IMR-90 (cell line): ENCODE data around the gene TF. TPM values are rescaled to one million over a fixed set of nuclear protein-coding genes. Genes with fewer than 3 reads are reported as not detected.

ENCODE experiments used
- ATAC-seq: fragments of 200-7000 bp; cut with Tn5 transposase; 2 replicates; pipeline ENCODE4 v1.9.1; 2020; ENCODE audit warnings: low read depth, mild to moderate bottlenecking, moderate library complexity
- BruUV-seq: library from RNA; stranded (reverse); fragments of 400-500 nt; replicated peaks from 2 replicates; lab custom pipeline; 2021; lab: Mats Ljungman, UMichigan
- CTCF ChIA-PET: fragments of 300-600 bp; formaldehyde crosslinking; extraction: SDS; loops from one replicate; lab custom pipeline; 2021; ENCODE audit warnings: antibody characterized with exemption; lab: Yijun Ruan, JAX
- POLR2A ChIA-PET: fragments of 300-600 bp; sonication (Branson Sonifier 250); formaldehyde crosslinking; loops from one replicate; lab custom pipeline; 2022; ENCODE audit warnings: antibody characterized with exemption; ENCODE audit not compliant: unreplicated experiment; lab: Charles Lee
- DNase-seq: peaks from one replicate; pipeline ENCODE4 v3.0.0; 2013
- H2AFZ ChIP-seq: replicated peaks from 2 replicates; pipeline ENCODE3; 2013; ENCODE audit warnings: low read length, mild to moderate bottlenecking; ENCODE audit not compliant: poor library complexity
- H2AK5ac ChIP-seq: 2 replicates; pipeline ENCODE4 v1.6.1; 2013; ENCODE audit warnings: low read depth, low read length, inconsistent platforms
- H2AK9ac ChIP-seq: replicated peaks from 2 replicates; pipeline ENCODE3; 2013; ENCODE audit warnings: mild to moderate bottlenecking, low read depth, low read length, moderate library complexity; ENCODE audit not compliant: poor library complexity
- H2BK120ac ChIP-seq: 2 replicates; pipeline ENCODE4 v1.6.1; 2013; ENCODE audit warnings: low read depth, low read length, inconsistent platforms
- H2BK15ac ChIP-seq: 3 replicates; pipeline ENCODE4 v1.6.1; 2013; ENCODE audit warnings: low read depth, low read length, inconsistent platforms
- H2BK20ac ChIP-seq: 2 replicates; pipeline ENCODE4 v1.6.1; 2013; ENCODE audit warnings: low read depth, mild to moderate bottlenecking, inconsistent platforms, low read length, moderate library complexity
- H2BK5ac ChIP-seq: 2 replicates; pipeline ENCODE4 v1.6.1; 2013; ENCODE audit warnings: mild to moderate bottlenecking, low read depth, low read length, inconsistent platforms; ENCODE audit not compliant: poor library complexity, severe bottlenecking
- H3K14ac ChIP-seq: replicated peaks from 2 replicates; pipeline ENCODE4 v1.6.1; 2013; ENCODE audit warnings: low read depth, low read length, inconsistent platforms
- H3K18ac ChIP-seq: 2 replicates; pipeline ENCODE4 v1.6.1; 2013; ENCODE audit warnings: low read depth, low read length, control low read depth
- H3K23ac ChIP-seq: 2 replicates; pipeline ENCODE4 v1.6.1; 2013; ENCODE audit warnings: low read depth, low read length, inconsistent platforms
- H3K27ac ChIP-seq: 2 replicates; pipeline ENCODE4 v1.5.1; 2013; ENCODE audit warnings: mild to moderate bottlenecking, control low read depth, low read length; ENCODE audit not compliant: insufficient read depth
- H3K27me3 ChIP-seq: 2 replicates; pipeline ENCODE4 v1.6.1; 2013; ENCODE audit warnings: low read length; ENCODE audit not compliant: control insufficient read depth, insufficient read depth
- H3K36me3 ChIP-seq: 2 replicates; pipeline ENCODE4 v1.6.1; 2013; ENCODE audit warnings: low read length, mixed read lengths; ENCODE audit not compliant: control insufficient read depth, insufficient read depth
- H3K4ac ChIP-seq: 2 replicates; pipeline ENCODE4 v1.6.1; 2013; ENCODE audit warnings: low read depth, low read length, inconsistent platforms
- H3K4me1 ChIP-seq: 2 replicates; pipeline ENCODE4 v1.6.1; 2013; ENCODE audit warnings: low read length, mixed read lengths; ENCODE audit not compliant: control insufficient read depth, insufficient read depth
- H3K4me2 ChIP-seq: 2 replicates; pipeline ENCODE4 v1.6.1; 2013; ENCODE audit warnings: low read depth, mild to moderate bottlenecking, control low read depth, low read length, moderate library complexity
- H3K4me3 ChIP-seq: 2 replicates; pipeline ENCODE4 v1.5.1; 2013; ENCODE audit warnings: low read depth, mild to moderate bottlenecking, control low read depth, low read length, moderate library complexity; ENCODE audit not compliant: insufficient read depth
- H3K56ac ChIP-seq: 2 replicates; pipeline ENCODE4 v1.6.1; 2013; ENCODE audit warnings: low read length, inconsistent platforms; ENCODE audit not compliant: insufficient read depth; ENCODE audit errors: extremely low read depth
- H3K79me1 ChIP-seq, 2 experiments: 2 replicates each; pipeline ENCODE4 v1.6.1; 2013; ENCODE audit warnings: low read length in 2 of 2, inconsistent platforms in 1 of 2, low read depth in 1 of 2
- H3K9ac ChIP-seq: 2 replicates; pipeline ENCODE4 v1.6.1; 2013; ENCODE audit warnings: low read depth, low read length, control low read depth
- H3K9me1 ChIP-seq: 2 replicates; pipeline ENCODE4 v1.6.1; 2013; ENCODE audit warnings: low read length, inconsistent platforms; ENCODE audit not compliant: insufficient read depth
- H3K9me3 ChIP-seq: 2 replicates; pipeline ENCODE4 v1.6.1; 2013; ENCODE audit warnings: low read length; ENCODE audit not compliant: control insufficient read depth, insufficient read depth
- H4K20me1 ChIP-seq: 2 replicates; pipeline ENCODE4 v1.6.1; 2013; ENCODE audit warnings: low read length, inconsistent platforms; ENCODE audit not compliant: insufficient read depth
- H4K5ac ChIP-seq: 2 replicates; pipeline ENCODE4 v1.6.1; 2013; ENCODE audit warnings: mild to moderate bottlenecking, low read depth, low read length, control low read depth
- H4K8ac ChIP-seq, 2 experiments: 2 replicates each; pipeline ENCODE4 v1.6.1; 2013; ENCODE audit warnings: low read depth in 2 of 2, low read length in 2 of 2, control low read depth in 1 of 2, inconsistent platforms in 1 of 2
- H4K91ac ChIP-seq: 2 replicates; pipeline ENCODE4 v1.6.1; 2013; ENCODE audit warnings: low read depth, low read length, inconsistent platforms; ENCODE audit not compliant: insufficient read depth
- BHLHE40 ChIP-seq: fragments of 150-350 bp; IDR thresholded peaks from 2 replicates; pipeline ENCODE4 v1.6.1; 2016; ENCODE audit warnings: mild to moderate bottlenecking, low read depth, low read length
- CEBPB ChIP-seq: IDR thresholded peaks from 2 replicates; pipeline ENCODE4 v1.6.1; 2012; ENCODE audit warnings: low read depth, low read length, improper control_type of control experiment
- CHD1 ChIP-seq: IDR thresholded peaks from 2 replicates; pipeline ENCODE4 v1.6.1; 2012; ENCODE audit warnings: low read depth, low read length, improper control_type of control experiment
- FOS ChIP-seq: fragments of 150-350 bp; IDR thresholded peaks from 2 replicates; pipeline ENCODE4 v1.6.1; 2016; ENCODE audit warnings: low read depth, low read length
- MAFK ChIP-seq: IDR thresholded peaks from 2 replicates; pipeline ENCODE4 v1.6.1; 2012; ENCODE audit warnings: low read depth, low read length, improper control_type of control experiment
- MAZ ChIP-seq: IDR thresholded peaks from 2 replicates; pipeline ENCODE4 v1.6.1; 2012; ENCODE audit warnings: low read depth, mild to moderate bottlenecking, low read length, improper control_type of control experiment, moderate library complexity, borderline replicate concordance
- NFE2L2 ChIP-seq: fragments of 150-350 bp; IDR thresholded peaks from 2 replicates; pipeline ENCODE4 v1.6.1; 2016; ENCODE audit warnings: low read depth, mild to moderate bottlenecking, low read length
- RAD21 ChIP-seq: IDR thresholded peaks from 2 replicates; pipeline ENCODE4 v1.6.1; 2012; ENCODE audit warnings: low read length, improper control_type of control experiment
- SMC3 ChIP-seq: fragments of 150-350 bp; IDR thresholded peaks from 2 replicates; pipeline ENCODE4 v1.6.1; 2016; ENCODE audit warnings: low read depth, mild to moderate bottlenecking, antibody characterized with exemption, low read length, moderate library complexity
- WGBS, 2 experiments: methylation state at CpG; one replicate each; pipeline versions ENCODE4 v1.1.5 to v1.1.7; 2013; ENCODE audit warnings: missing lambda C conversion rate in 2 of 2; ENCODE audit not compliant: insufficient read length in 1 of 2; ENCODE audit errors: extremely low coverage in 2 of 2; 5-methylcytosine and 5-hydroxymethylcytosine counted together
- dilution Hi-C: fragments of 300-500 bp; cut with HindIII; formaldehyde crosslinking; loops from one replicate; pipeline ENCODE4 v1.14.3; 2018; ENCODE audit warnings: low sequenced_read_pairs; ENCODE audit not compliant: unreplicated experiment
- in situ Hi-C: fragments of 300-500 bp; cut with MboI; formaldehyde crosslinking; loops from 3 replicates; pipeline ENCODE4 v1.14.3; 2019; ENCODE audit warnings: low sequenced_read_pairs, inconsistent platforms, mixed read lengths
- intact Hi-C: fragments of 100-400 bp; cut with micrococcal nuclease; formaldehyde crosslinking; loops from 2 replicates; pipeline ENCODE4 v1.10.0; 2022
- polyA plus RNA-seq, 3 experiments: library from polyadenylated mRNA; depleted of rRNA; stranded (reverse); fragments of >200 nt; gene quantifications; 2 replicates each; pipeline ENCODE4 v1.2.3, GENCODE V29; 2012; ENCODE audit warnings: low replicate concordance in 1 of 3
- total RNA-seq: library from RNA; depleted of rRNA; stranded (reverse); fragments of >200 nt; gene quantifications from 2 replicates; pipeline ENCODE4 v1.2.3, GENCODE V29; 2012
- TF ChIP-seq, protein P1 (sequence below): conservative IDR thresholded peaks from 2 replicates; pipeline ENCODE4 v1.5.1; 2012; ENCODE audit warnings: mild to moderate bottlenecking, low read depth, low read length, improper control_type of control experiment
- TF ChIP-seq, protein P2 (sequence below): fragments of 150-350 bp; IDR thresholded peaks from 2 replicates; pipeline ENCODE4 v1.6.1; 2017; ENCODE audit warnings: mild to moderate bottlenecking, antibody characterized with exemption, low read length, low read depth

Gene TF
- total and polyA plus RNA-seq, 2 of the 4 experiments (the other 2 are of a cell fraction) = 0.07 TPM; not detected in 1

DNA sequence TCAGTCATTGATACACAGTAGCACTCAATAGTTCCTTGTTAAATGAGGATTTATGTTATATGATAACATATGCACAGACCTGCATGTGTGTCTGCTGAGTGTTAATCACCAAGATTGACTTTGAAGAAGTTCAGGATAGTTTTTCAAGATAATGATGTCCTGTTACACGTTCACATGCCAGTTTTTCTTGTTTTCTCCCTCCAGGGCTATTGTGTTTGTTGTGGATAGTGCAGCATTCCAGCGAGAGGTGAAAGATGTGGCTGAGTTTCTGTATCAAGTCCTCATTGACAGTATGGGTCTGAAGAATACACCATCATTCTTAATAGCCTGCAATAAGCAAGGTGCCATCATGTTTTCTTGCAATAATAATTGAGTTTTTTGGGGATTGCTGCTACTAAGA lies 69.2 kb downstream of the TF start:
- no peak overlapping the region for H3K56ac ChIP-seq
- intact Hi-C loops = loop anchor here (5.0 to 10.0 kb wide), 2 partner anchors 379 to 482 kb away; no protein-coding TSS in a partner anchor
- dilution Hi-C loops = no loop called here
- ChIA-PET POLR2A (no interaction called here), CTCF (no interaction called here)
- no peak overlapping the region for H2BK120ac ChIP-seq
- H3K18ac ChIP-seq = no peak overlapping the region
- no peaks in the 10 kb centered on the region for H3K27me3 ChIP-seq
- peaks cover 2% of the 10 kb centered on the region; the same call in 1 of the 2 replicates for H4K20me1 ChIP-seq
- in situ Hi-C loops = loop anchor here (10.0 to 25.0 kb wide), 3 partner anchors 109 to 672 kb away; partner anchors contain the start of genes ANAPC13 and CEP63
- H2BK5ac ChIP-seq = no peak overlapping the region
- TF ChIP-seq CEBPB (no peak), MAZ (no peak), MAFK (no peak), RAD21 (no peak), CHD1 (no peak), SMC3 (no peak), FOS (no peak), BHLHE40 (no peak), NFE2L2 (no peak)
- TF ChIP-seq, protein P1, sequence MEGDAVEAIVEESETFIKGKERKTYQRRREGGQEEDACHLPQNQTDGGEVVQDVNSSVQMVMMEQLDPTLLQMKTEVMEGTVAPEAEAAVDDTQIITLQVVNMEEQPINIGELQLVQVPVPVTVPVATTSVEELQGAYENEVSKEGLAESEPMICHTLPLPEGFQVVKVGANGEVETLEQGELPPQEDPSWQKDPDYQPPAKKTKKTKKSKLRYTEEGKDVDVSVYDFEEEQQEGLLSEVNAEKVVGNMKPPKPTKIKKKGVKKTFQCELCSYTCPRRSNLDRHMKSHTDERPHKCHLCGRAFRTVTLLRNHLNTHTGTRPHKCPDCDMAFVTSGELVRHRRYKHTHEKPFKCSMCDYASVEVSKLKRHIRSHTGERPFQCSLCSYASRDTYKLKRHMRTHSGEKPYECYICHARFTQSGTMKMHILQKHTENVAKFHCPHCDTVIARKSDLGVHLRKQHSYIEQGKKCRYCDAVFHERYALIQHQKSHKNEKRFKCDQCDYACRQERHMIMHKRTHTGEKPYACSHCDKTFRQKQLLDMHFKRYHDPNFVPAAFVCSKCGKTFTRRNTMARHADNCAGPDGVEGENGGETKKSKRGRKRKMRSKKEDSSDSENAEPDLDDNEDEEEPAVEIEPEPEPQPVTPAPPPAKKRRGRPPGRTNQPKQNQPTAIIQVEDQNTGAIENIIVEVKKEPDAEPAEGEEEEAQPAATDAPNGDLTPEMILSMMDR = no peak
- TF ChIP-seq, protein P2, sequence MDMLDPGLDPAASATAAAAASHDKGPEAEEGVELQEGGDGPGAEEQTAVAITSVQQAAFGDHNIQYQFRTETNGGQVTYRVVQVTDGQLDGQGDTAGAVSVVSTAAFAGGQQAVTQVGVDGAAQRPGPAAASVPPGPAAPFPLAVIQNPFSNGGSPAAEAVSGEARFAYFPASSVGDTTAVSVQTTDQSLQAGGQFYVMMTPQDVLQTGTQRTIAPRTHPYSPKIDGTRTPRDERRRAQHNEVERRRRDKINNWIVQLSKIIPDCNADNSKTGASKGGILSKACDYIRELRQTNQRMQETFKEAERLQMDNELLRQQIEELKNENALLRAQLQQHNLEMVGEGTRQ = no peak
- H3K14ac ChIP-seq = no peak overlapping the region
- no peak overlapping the region for H3K23ac ChIP-seq
- H3K9me1 ChIP-seq = no peaks in the 10 kb centered on the region; the same call in 1 of the 2 replicates
- H2BK15ac ChIP-seq = no peak overlapping the region
- no peak overlapping the region for H2AFZ ChIP-seq
- no peak overlapping the region for H2BK20ac ChIP-seq
- ATAC-seq (no peak), DNase-seq (no peak)
- peaks cover 26% of the 10 kb centered on the region for H3K36me3 ChIP-seq
- H4K91ac ChIP-seq = no peak overlapping the region
- no peaks in the 10 kb centered on the region for H3K9me3 ChIP-seq
- H3K4ac ChIP-seq = no peak overlapping the region
- BruUV-seq = no TSS peak
- H3K4me1 ChIP-seq = no peaks in the 10 kb centered on the region
- no peak overlapping the region for H2AK5ac ChIP-seq
- H4K8ac ChIP-seq = no peak overlapping the region
- no CpG with 5 or more reads among the region's 2 CpGs for WGBS, 2 experiments
- no peak overlapping the region for H3K4me2 ChIP-seq
- no peak overlapping the region for H3K4me3 ChIP-seq
- H3K79me1 ChIP-seq = peaks cover 6 to 10% of the 10 kb centered on the region in 2 experiments; a peak in 3 of 4 replicates
- H4K5ac ChIP-seq = no peak overlapping the region
- no peak overlapping the region for H2AK9ac ChIP-seq
- H3K27ac ChIP-seq = no peak overlapping the region
- H3K9ac ChIP-seq = no peak overlapping the region
